ENCODE results near the gene XXYLT1. TPM values are rescaled to one million over a fixed set of nuclear protein-coding genes. Genes with fewer than 3 reads are reported as not detected.

XXYLT1 gene
- total RNA-seq, 4 donors from 2014 or later, result 7.5 to 19.4 (median 10.6) TPM

DNA sequence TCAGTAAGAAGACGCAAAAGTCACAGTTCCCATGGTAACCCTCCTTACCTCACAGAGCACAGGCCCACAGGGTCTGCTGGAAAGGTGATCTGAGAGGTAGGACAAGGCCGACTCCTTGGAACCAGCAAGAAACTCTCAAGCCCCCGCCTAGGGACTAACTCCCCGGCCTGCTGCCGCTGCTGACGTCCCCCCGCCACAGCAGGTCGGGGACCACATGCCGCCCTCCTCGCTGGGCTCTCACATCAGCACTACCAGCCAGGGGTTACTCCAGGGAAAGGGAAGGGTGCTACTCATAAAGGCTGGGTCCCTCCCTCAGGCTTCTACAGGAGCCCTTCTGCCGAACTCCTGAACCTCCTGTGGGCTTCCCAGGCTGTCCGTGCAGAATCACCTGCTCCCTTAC is 94.2 kb downstream of the XXYLT1 start:
- TF ChIP-seq, protein P1, sequence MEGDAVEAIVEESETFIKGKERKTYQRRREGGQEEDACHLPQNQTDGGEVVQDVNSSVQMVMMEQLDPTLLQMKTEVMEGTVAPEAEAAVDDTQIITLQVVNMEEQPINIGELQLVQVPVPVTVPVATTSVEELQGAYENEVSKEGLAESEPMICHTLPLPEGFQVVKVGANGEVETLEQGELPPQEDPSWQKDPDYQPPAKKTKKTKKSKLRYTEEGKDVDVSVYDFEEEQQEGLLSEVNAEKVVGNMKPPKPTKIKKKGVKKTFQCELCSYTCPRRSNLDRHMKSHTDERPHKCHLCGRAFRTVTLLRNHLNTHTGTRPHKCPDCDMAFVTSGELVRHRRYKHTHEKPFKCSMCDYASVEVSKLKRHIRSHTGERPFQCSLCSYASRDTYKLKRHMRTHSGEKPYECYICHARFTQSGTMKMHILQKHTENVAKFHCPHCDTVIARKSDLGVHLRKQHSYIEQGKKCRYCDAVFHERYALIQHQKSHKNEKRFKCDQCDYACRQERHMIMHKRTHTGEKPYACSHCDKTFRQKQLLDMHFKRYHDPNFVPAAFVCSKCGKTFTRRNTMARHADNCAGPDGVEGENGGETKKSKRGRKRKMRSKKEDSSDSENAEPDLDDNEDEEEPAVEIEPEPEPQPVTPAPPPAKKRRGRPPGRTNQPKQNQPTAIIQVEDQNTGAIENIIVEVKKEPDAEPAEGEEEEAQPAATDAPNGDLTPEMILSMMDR (IDR thresholded peaks at IDR 0.05; ENCODE audit: low read depth), result no peak

DNA sequence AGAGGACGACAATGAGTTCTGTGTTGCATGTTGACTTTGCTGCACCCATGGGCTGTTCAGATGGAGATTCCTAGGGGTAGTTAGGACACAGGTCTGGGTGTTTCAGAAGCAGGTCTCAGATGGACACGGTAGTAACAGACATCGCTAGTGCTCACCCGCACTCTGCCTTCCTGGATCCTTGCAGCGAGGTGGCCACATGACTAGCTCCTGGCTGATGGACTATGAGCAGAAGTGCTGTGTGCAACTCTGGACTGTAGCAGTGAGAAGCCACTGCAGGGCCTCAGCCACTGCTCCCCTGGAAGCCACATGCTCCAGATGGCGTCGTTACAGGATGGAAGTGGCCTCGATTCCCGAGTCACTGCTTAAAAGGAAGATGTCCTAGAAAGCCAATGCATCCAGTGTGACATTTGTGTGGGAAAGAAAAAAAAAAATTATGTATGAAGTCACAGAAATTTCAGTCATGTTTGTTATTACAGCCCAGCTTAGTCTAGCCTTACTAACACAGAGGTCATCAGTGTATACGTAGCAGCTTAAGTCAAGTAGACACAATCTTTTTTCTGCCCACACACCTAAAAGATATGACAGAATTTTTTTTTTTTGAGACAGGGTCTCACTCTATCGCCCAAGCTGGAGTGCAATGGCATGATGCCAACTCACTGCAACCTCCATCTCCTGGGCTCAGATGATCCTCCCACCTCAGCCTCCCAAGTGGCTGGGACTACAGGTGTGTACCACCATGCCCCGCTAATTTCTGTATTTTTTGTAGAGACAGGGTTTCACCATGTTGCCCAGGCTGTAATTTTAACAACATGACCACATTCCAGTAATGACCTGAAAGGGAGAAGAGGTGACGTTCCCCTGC is 95.3 kb downstream of the XXYLT1 start:
- TF ChIP-seq, protein P1 (IDR thresholded peaks at IDR 0.05; ENCODE audit: low read depth), result no peak

DNA sequence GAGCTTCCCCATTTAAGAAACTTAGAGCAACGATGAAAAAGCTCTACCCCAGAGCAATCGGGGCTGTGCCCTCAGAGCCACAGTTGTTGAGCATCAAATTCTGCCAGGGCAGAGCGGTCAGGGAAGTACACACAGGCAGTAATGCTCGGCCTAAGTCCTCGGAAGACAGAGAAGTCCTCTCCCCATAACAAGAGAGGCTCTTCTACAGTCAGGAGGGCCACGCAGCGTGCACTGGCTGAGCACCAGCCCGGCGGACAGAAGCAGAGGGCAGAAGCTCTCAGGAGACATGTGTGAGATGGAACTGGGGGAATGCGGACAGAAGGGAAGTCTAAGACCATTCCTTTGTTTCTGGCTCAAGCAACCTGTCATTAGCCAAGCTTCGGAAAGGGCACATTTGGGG is 95.9 kb downstream of the XXYLT1 start:
- TF ChIP-seq, protein P1 (IDR thresholded peaks at IDR 0.05; ENCODE audit: low read depth), result no peak

DNA sequence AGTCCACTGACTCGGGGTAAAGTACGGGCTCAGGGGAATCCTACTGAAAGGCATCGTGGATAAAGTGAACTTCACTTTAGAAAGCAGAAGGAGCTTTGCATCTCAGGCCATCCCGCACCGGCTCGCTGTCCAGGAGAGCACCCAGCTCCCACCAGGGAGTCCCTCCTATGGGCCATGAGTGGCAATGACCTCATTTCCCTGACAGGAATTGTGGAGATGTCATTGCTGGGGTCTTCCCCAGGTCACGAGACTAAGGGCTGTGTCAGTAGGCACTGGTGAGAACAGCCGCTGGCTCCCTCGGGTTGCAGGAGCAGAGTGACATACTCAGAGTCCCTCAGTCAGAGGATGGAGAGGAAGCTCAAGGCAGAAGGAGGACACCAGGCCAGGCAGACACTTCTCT is 97.3 kb downstream of the XXYLT1 start:
- TF ChIP-seq, protein P1 (IDR thresholded peaks at IDR 0.05; ENCODE audit: low read depth), result no peak

DNA sequence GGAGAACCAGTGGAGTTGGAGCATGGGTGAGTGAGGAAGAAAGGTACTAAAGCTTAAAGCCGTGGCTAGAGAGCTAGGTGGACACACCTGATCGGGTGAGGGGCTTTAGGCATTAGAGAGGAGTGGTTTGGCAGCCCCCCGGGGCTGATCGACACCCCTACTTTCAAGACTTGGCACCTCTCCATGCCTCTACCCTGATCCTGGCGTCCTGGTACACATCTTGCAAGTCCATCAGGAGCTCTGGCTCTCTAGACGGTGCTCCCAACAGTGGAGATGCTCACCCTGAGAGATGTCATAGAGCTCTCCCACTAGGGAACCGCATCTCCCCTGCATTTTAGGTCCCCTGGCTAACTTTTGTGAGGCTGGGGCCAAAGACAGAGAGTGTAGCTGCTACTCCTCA is 98.1 kb downstream of the XXYLT1 start:
- TF ChIP-seq, protein P1 (IDR thresholded peaks at IDR 0.05; ENCODE audit: low read depth), result no peak

DNA sequence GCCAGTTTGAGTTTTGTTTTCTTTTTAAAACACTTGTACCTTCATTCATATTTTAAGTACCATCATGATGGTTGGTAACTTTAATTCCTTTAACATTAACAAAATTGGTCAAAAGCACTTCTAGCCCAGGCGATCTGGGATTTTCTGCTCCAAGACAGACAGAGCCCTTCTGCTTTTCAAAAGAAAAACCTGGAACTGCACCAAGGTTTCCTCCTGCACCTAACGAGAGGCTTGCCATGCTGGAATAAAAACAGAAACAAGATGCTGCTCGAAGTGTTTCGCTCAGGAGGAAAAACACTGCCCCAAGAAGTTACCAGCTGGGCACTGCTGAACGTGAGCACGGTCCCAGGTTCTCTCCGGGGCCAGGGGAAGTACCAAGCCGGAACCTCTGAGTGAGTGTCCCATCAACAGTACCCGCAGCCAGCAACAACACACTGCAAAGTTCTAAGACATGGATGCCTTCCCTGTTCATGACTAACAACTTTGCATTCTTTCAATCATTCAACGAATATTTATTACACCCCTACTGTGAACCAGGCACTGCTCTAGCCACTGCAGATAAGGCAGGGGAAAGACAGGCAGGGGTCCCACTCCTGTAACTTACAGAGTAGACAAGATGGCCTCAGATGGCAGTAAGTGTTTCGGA is 98.8 kb downstream of the XXYLT1 start:
- TF ChIP-seq, protein P1 (IDR thresholded peaks at IDR 0.05; ENCODE audit: low read depth), result no peak

DNA sequence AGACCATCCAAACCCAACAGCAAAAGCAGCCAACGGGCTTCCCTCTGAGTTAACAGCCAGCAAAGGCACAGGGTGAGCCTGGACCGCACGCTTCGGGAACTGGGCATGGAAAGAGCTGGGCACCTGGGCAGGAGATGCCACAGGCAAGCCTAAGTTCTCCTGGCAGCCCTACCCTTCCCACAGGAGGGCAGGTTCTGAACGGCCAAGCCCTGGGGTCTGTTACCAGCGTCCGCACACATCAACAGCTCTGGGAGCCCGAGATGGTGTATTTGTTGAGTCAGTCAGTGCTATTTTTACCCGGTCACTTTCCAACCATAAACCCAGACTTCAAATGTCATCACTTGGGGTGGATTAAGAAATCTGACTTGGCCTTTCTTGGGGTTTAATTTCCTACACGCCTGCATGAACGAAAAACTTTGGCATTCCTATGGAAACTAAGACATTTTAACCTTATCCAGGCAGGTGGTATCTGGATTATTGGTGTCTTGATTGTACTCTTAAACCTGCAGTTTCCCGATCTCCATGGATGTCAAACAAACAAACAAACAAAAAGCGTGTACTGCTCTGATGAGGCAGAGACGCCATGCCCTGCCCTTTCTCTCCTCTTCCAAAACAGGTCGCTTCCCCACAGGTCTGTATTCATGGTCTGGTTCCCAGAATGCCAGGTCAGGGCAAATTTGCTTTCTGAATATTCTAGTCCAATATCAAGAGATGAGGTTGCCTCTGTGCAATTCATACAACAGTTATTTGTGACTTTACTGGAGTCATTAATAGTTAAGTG is 99.7 kb downstream of the XXYLT1 start:
- TF ChIP-seq, protein P1 (IDR thresholded peaks at IDR 0.05; ENCODE audit: low read depth), result no peak
